Mammary epithelial cell (primary cell): Measurements from ENCODE around the gene KIF6.

ENCODE experiments used
- CTCF ChIP-seq, 2 donors: IDR thresholded peaks in 1 of 2; conservative IDR thresholded peaks in 1 of 2; 2 replicates each; pipeline ENCODE4 v1.5.1; 2011 to 2012; ENCODE audit warnings: inconsistent platforms in 2 of 2, low read length in 2 of 2, mild to moderate bottlenecking in 2 of 2, control low read depth in 1 of 2, low read depth in 1 of 2; ENCODE audit not compliant: insufficient read depth in 1 of 2; ENCODE audit errors: extremely low read depth in 1 of 2
- EZH2 ChIP-seq: IDR thresholded peaks from 2 replicates; pipeline ENCODE4 v1.6.1; 2012; ENCODE audit warnings: low read length, inconsistent platforms, borderline replicate concordance

DNA sequence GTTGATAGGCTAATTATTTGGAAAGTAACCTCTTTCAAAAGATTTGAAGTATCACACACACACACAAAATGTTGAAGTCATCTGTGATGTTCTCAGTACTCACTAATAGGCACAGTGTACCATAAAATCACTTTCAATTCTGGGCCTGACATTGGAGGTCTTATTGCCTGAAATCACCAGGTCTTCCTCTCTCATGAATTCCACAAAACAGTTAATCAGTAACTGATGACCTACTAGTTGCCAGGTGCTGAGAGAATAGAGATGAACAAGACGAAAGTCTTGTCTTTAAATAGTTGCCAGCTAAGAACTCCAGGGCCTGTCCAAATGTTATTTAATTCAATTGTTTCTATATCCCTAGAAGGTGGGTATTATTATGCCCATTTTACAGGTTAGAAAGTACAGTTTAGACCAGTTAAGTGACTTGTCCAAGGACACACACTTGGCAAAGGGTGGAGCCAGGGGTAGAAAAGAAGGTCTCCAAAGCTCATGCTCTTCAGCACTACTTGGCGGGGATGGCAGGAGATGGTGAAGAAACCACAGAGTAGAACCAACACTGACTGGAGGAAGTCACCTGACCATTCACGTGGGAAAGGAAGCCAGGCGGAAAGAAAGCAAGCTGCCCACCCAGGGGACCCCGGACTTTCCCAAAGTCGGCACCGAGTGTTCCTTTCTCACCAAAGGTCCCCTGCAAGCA is 116.4 kb downstream of the KIF6 start:
- TF ChIP-seq CTCF (conservative IDR thresholded peaks at IDR 0.05 in 1 of 2, IDR thresholded peaks at IDR 0.05 in 1 of 2; ENCODE audit: extremely low read depth in 1 of 2, insufficient read depth in 1 of 2, low read depth in 1 of 2, low read length in 2 of 2) (no peak), EZH2 (no peak)
